ENCODE measurements around the gene SLC6A15.

The SLC6A15 gene

DNA sequence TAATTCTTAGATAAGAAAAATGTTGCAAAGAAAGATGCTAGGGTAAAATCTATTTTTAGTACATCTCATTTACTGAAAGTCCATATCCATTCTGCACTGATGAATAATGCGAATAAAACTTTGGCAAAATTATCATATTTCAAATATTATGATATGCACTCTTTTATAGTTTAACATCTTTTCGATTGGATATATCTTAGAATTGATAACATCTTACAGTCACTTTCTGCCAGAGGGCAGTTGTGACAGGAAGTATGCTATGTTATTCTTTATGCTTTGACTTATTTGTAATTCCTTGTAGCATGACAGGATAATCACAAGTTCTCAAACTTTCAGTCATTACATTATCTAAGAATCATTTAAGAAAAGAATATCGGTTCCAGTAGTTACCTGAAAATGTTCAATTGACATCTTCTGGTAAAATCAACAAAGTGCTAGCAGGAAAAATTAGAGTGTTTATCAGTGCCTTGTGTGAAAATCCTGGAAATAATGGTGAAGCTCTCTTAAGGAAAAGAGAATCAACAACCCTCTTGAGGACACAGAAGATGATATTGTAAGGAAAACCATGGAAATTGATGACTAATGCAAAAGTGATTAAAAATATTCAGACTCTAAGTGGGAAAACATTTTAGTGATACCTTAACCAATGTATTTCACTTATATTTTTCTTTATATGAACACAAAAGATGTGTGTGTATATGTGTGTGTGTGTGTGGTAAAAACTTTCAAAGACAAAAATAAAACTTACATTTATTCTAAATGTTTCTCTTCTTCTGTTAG is 95.5 kb downstream of the SLC6A15 start:
- TF ChIP-seq ZFX (IDR thresholded peaks at IDR 0.05) (no peak), CTCF (conservative IDR thresholded peaks at IDR 0.05) (no peak)
- H3K27ac ChIP-seq: no peak overlapping the region

GRCh38 chr12:84814664-84815245 is 97.8 kb downstream of the SLC6A15 start:
- TF ChIP-seq ZFX (IDR thresholded peaks at IDR 0.05) (no peak), CTCF (conservative IDR thresholded peaks at IDR 0.05) (no peak)
- no peak overlapping the region for H3K27ac ChIP-seq

GRCh38 chr12:84813780-84814663 is 98.6 kb downstream of the SLC6A15 start:
- no peak for TF ChIP-seq ZFX (IDR thresholded peaks at IDR 0.05)
- no peak for TF ChIP-seq CTCF (conservative IDR thresholded peaks at IDR 0.05)
- no peak overlapping the region for H3K27ac ChIP-seq

DNA sequence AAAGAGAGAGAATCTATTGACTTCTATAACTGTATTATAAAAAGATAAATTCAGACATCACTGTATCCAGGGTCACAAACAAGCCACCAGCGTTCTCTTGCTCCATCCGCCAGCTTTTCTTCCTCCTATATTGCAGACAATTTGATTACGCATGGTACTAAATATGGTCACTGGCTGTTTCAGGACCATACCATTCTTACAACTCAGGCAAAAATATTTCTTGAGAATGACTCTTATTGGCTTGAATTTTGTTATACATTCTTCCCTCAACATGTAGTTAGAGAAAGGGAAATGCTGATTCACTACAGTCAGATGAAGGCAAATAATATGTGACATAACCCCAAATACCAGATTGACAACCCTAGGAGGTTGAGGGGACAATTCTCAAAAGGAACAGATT is 101.3 kb downstream of the SLC6A15 start:
- no peak overlapping the region for H3K27ac ChIP-seq
- TF ChIP-seq CTCF (conservative IDR thresholded peaks at IDR 0.05) (no peak), ZFX (IDR thresholded peaks at IDR 0.05) (no peak)

DNA sequence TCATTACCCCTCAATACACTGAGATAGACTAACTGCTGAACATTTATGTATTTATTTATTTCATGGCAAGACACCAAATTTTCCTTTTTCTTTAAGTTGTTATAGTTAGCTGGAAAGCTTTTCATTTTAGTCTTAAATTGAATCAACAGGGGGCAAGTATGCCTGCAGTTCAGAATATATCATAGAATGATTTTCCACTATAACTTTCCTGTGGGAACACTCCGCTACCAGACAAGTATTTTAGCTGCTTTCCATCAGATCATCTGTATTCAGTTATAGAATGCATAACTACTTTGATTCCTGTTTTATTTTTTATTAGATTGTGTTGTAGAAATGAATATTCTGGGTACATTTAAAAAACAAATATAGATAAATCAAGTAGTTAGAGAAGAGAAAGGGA is 102.0 kb downstream of the SLC6A15 start:
- TF ChIP-seq CTCF (conservative IDR thresholded peaks at IDR 0.05): no peak
- TF ChIP-seq ZFX (IDR thresholded peaks at IDR 0.05): no peak
- H3K27ac ChIP-seq: no peak overlapping the region
